Hematopoietic multipotent progenitor cell treated with erythropoietin and hydrocortisone succinate and interleukin-3 and kit ligand, for 15 days (in vitro differentiated cells): ENCODE data around the gene RAB36.

Experiments used
- DNase-seq: peaks from one replicate; pipeline ENCODE4 v3.0.0-alpha.2; 2015; ENCODE audit warnings: low spot score

RAB36 gene

GRCh38 chr22:23182309-23183060, 37.2 kb downstream of the RAB36 start:
- no peak for DNase-seq

DNA sequence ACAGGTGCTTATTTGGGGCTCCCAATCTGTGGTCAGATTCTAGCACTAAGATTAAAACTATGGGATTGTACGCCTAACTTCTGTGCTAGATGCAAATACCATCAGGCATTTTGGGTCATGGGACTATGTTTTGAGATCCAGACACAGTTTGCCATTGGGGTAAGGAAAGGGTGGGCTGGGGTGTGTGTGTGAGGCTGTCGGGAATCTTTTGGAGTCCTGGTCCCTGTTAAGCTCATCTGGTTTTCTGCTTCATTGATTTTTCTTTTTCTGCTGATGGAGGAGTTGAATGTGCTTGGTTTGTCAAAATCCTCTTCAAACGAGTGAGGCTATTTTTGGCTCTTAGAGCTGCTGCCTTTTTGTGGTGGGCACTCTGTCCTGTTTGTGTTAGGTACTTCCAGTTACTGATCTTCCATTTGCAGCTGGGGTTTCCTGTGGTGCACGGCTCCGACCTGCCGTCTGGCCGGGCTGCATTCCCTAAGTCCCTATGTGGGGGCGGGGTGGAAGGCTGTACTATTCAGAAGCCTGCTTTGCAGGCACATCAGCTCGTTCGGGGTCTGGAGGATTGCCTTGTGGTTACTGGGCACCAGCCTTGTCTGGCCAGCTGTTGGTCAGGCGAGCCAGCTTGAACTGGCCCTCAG, 37.9 kb downstream of the RAB36 start:
- DNase-seq = no peak

DNA sequence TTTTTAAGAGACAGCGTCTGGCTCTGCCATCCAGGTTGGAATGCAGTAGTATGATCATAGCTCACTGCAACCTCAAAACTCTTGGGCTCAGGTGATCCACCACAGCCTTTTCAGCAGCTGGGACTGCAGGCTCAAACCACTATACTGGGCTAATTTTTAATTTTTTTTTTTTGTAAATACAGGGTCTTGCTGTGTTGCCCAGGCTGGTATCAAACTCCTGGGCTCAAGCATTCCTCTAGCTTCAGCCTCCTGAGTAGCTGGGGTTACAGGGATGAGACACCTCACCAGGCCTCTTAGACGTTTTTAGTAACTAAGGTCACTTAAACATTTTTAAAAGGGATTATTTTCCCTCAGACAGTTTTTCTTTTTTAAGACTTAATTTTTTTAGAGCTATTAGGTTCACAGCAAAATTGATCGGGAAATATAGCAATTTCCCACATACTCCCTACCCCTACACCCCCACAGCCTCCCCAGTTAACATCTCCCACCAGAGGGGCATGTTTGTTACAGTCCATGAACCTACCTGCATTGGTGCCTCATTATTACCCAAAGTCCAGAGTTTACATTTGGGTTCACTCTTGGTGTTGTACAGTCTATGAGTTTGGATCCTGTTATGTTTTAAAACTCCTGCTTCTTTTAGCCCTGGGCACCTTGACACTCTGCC, 39.0 kb downstream of the RAB36 start:
- no peak for DNase-seq

GRCh38 chr22:23184764-23185113, 39.5 kb downstream of the RAB36 start:
- DNase-seq = no peak

GRCh38 chr22:23187211-23187610, 41.9 kb downstream of the RAB36 start:
- no peak for DNase-seq

DNA sequence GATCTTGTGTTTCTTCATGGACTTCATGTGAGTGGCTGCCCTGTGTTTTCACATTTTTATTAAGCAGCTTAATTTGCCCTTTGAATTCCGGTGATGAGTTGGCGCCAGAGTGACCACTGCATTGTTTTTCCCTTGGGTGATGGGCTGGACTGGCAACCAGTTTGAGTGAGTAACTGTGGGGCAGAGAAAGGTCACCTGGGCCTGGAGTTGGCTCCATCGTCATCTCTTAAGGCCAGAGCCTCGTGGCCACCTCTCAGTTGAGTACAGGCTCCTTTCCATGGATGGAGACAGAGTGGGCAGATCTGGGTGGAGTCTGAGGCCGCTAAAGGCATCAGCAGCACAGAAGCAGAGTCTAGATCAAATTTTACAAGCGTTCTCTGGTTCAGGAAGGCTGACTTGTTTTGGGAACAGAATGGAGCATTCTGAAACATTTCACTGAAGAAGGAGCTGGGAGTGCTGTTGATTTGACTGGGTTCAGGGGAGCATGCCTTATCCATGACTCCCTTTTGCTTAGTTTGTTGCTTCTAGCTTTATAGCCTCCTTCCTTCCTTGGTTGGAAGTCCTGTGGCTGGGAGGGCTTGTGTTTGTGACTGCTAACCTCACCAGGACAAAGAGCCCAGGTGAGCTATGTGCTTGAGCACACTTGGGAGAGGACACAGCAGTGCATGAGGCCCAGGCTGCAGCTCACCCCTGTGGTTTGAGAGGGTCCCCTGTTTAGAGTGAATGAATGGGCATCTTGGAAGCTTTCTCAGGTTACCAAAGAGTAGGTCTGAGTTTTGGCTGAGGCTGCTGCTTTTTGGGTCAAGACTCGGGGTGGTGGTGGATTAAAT, 42.8 kb downstream of the RAB36 start:
- DNase-seq = no peak

GRCh38 chr22:23190526-23190925, 45.2 kb downstream of the RAB36 start:
- DNase-seq = no peak

DNA sequence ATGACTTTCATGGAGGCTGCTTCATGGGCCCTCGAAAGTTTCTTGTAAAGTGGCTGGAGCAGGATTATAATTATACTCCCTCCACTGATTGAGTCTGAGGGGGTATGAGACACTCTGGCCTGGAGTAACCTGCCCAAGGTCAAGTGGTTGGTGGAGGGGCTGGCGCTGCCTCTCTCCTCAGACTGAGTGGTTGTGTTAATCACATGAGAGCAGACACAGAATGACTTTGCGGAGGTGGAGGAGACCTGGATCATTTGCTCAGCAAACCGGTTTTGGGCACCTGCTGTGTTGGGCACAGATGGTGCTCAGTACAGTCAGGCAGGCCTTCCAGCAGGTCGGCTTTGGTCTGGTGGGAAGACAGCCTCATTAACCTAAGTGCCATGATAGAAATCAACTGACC, 46.9 kb downstream of the RAB36 start:
- no peak for DNase-seq

GRCh38 chr22:23192558-23192957, 47.3 kb downstream of the RAB36 start:
- DNase-seq = no peak

DNA sequence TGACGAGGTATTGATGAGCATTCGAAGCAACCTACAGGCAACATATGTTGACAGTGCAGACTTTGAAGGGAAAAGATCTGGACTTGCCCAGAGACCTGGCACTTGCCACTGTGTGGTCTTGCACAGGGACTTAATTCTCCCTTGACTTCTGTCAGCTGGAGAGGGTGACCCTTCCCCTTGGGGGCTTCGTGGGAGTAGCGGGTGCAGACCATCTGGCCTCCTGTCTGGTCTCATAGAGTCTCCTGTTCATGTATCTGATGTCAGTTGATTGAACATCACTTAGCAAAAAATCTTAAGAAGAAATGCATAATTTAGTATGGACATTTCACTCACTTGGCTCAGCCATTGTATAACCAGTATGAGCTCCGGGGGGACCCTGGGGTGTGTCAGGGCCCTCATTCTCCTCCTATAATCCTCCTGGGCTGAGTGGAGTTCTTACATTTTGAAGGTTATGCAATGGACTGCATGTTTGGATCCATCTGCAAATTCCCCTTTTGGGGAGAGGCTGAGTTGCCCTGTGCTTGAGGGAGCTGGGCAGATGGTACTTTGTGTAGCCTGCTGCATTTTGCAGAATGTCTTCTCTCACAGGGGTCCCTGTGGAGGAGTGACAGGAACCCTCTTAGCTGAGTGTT, 48.0 kb downstream of the RAB36 start:
- DNase-seq = no peak

- no peak for DNase-seq
Observed at GRCh38 chr22:23193882-23194281, 48.6 kb downstream of the RAB36 start.

- DNase-seq = no peak
Observed at GRCh38 chr22:23196165-23196564, 50.9 kb downstream of the RAB36 start.

GRCh38 chr22:23197836-23198235, 52.6 kb downstream of the RAB36 start:
- DNase-seq = no peak

- DNase-seq = no peak
Observed at GRCh38 chr22:23199159-23199558, 53.9 kb downstream of the RAB36 start.

DNA sequence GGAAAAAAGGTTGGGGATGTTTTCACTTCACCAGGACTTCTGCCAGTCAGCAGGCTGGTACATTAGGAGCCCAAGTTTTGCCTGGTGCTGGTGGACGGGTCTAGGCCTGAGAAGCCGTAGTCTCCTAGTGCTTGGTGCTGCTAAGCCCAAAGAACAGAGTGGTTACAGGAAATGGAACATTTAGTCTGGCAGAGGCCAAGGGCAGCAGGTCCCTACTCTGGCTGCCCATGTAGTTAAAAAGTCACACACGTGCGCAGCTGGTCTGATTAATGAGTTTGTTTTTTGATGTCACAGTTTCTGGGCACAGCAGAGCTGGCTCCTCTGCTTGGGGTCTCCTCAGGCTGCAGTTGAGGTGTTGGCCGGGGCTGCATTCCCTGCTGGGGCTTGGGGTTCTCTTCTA, 55.6 kb downstream of the RAB36 start:
- no peak for DNase-seq

DNA sequence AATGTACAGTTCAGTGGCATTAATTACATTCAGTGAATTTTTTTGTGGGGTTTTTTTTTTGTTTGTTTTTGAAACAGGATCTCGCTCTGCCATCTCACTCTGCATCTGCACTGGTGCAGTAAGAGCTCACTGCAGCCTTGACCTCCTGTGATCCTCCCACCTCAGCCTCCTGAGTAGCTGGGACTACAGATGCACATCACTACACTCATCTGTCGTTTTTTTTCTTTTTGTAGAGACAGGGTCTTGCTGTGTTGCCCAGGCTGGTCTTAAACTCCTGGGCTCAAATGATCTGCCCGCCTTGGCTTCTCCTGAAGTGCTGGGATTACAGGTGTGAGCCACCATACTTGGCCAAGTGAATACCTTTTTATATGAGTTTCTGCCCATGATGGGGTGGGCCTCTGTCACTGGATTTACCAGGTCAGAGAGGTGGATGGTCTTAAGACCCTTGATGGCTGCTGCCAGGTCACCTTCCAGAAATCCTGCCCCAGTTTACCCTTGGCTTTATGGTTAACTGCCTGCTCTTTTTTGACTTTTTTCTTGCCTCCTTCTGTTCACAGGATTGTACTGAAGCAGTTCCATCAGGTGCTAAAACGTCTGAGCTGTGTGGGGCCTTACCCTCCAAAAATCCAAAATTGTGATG, 57.7 kb downstream of the RAB36 start:
- DNase-seq = no peak

DNA sequence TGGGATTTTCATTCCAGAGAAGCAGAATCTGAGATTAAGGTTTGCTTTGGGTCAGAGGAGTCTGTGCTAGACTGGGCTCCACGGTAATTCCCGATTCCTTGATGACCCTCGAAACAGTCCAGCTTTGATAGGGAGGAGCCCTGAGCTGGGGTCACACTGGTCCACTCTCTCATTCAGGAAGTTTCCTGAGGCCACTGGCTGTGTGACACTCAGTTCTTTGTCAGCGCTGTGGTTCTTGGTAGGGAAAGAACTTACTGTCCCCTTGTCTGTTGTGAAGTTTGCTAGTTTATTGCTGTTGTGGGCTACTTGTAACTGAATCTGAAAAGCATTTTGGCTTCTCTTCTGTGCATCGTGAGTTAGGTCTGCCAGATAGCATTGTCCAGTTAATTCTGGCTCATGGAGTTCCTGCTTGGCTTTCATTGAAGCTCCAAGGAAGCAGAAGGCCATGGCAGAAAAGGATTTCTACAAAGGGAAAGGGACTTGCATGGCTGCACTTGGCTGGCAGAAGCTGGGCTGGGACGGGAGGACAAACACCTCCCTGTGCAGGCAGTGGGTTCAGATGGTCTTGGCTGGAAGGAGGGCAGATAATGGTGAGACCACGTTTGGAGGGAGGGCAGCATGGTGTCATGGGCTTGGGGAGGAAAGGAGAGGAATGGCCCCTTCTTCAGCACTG, 58.3 kb downstream of the RAB36 start:
- DNase-seq = no peak

DNA sequence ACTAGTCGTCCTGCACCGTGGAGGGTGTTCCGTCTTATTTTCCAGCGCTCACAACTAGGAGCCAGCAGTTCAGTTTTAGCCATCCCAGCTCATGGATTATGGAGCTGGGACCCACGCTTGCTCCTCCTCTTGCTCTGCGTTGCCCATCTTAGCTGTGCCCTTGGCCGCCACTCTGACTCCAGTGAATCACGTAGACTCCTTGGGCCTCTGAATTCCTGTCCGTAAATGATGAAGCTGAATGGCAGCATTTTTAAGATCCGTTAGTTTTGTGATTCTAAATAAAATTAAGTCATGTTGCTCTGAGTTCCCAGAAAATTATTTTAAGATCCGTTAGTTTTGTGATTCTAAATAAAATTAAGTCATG, 58.8 kb downstream of the RAB36 start:
- no peak for DNase-seq

DNA sequence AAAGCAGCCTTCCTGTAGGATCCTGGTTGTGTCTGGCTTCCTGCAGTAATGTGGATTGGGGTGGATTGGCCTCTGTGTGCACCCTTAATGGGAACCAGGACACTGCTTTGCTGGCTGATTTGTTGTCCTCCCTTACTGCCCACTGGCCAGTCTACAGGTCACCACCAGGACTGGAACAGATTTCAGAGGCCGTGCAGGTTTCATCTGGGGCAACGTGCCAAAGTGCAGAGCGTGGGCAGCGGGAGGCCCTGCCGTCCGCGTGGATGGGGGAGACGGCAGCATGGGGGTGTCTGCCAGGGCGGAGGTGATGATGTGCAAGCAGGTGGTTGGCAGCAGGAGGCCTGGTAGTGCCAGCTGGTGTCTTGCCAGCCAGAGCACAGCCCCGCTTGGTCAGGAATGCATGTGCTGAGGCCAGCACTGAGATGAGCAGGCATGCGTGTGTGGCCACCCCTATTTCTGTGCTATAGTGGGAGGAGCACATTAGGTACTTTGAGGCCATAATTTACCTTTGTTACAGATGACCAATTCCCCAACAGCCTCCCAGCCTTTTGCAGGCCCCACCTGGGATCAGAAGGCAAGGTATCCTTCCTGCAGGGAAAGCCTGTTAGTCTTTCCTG, 59.4 kb downstream of the RAB36 start:
- DNase-seq = no peak

- no peak for DNase-seq
Observed at GRCh38 chr22:23205339-23206049, 60.2 kb downstream of the RAB36 start.
